Mesendoderm (in vitro differentiated cells): ENCODE data around the gene VPS26B.
A peak's percentile ranks its signal among the peaks of the same experiment; 100 is the strongest.

Experiments used
- DNase-seq: peaks from one replicate; pipeline ENCODE4 v3.0.0; 2013
- H2AK5ac ChIP-seq: 2 replicates; pipeline ENCODE4 v1.6.1; 2013; ENCODE audit warnings: low read length, inconsistent platforms
- H2BK120ac ChIP-seq: 2 replicates; pipeline ENCODE4 v1.6.1; 2013; ENCODE audit warnings: low read depth, mild to moderate bottlenecking, low read length, moderate library complexity, mixed read lengths
- H2BK15ac ChIP-seq: replicated peaks from 2 replicates; pipeline ENCODE4 v1.6.1; 2013; ENCODE audit warnings: low read depth, mild to moderate bottlenecking, moderate library complexity
- H2BK5ac ChIP-seq: 2 replicates; pipeline ENCODE4 v1.6.1; 2013; ENCODE audit warnings: low read length, inconsistent platforms
- H3K18ac ChIP-seq: 2 replicates; pipeline ENCODE4 v1.6.1; 2013; ENCODE audit warnings: mild to moderate bottlenecking, low read length, mixed read lengths
- H3K23ac ChIP-seq: one replicate; pipeline ENCODE4 v1.6.1; 2013; ENCODE audit warnings: low read length
- H3K27ac ChIP-seq: 2 replicates; pipeline ENCODE4 v1.5.1; 2013; ENCODE audit warnings: low read depth, mild to moderate bottlenecking, inconsistent platforms, low read length, moderate library complexity
- H3K27me3 ChIP-seq: 2 replicates; pipeline ENCODE4 v1.6.1; 2013; ENCODE audit warnings: low read length, control low read depth, mild to moderate bottlenecking, inconsistent platforms; ENCODE audit not compliant: insufficient read depth, poor library complexity
- H3K36me3 ChIP-seq: 2 replicates; pipeline ENCODE4 v1.6.1; 2013; ENCODE audit warnings: low read length, inconsistent platforms; ENCODE audit not compliant: control insufficient read depth, insufficient read depth
- H3K4ac ChIP-seq: one replicate; pipeline ENCODE4 v1.6.1; 2013; ENCODE audit warnings: low read depth, mild to moderate bottlenecking, low read length, moderate library complexity
- H3K4me1 ChIP-seq: 2 replicates; pipeline ENCODE4 v1.6.1; 2013; ENCODE audit warnings: low read depth, low read length, inconsistent platforms; ENCODE audit not compliant: control insufficient read depth
- H3K4me2 ChIP-seq: 2 replicates; pipeline ENCODE4 v1.6.1; 2013; ENCODE audit warnings: low read length
- H3K4me3 ChIP-seq: 2 replicates; pipeline ENCODE4 v1.5.1; 2013; ENCODE audit warnings: mild to moderate bottlenecking, low read length
- H3K56ac ChIP-seq: one replicate; pipeline ENCODE4 v1.6.1; 2013; ENCODE audit warnings: low read length
- H3K79me1 ChIP-seq: 2 replicates; pipeline ENCODE4 v1.6.1; 2013; ENCODE audit warnings: low read length, inconsistent platforms
- H3K79me2 ChIP-seq: 2 replicates; pipeline ENCODE4 v1.6.1; 2013; ENCODE audit warnings: mild to moderate bottlenecking, low read length; ENCODE audit not compliant: control insufficient read depth, insufficient read depth
- H3K9ac ChIP-seq: 2 replicates; pipeline ENCODE4 v1.6.1; 2013; ENCODE audit warnings: low read length, inconsistent platforms
- H4K5ac ChIP-seq: one replicate; pipeline ENCODE4 v1.6.1; 2013; ENCODE audit warnings: low read length
- H4K8ac ChIP-seq: one replicate; pipeline ENCODE4 v1.6.1; 2013; ENCODE audit warnings: low read depth, mild to moderate bottlenecking, control low read depth, low read length, moderate library complexity
- WGBS: extraction: QIAGEN DNeasy Blood & Tissue Kit; methylation state at CpG from one replicate; pipeline ENCODE4 v1.1.7; 2013; ENCODE audit warnings: low lambda C conversion rate, missing lambda C conversion rate; ENCODE audit not compliant: insufficient coverage; ENCODE audit errors: extremely low coverage; 5-methylcytosine and 5-hydroxymethylcytosine counted together

Gene VPS26B

DNA sequence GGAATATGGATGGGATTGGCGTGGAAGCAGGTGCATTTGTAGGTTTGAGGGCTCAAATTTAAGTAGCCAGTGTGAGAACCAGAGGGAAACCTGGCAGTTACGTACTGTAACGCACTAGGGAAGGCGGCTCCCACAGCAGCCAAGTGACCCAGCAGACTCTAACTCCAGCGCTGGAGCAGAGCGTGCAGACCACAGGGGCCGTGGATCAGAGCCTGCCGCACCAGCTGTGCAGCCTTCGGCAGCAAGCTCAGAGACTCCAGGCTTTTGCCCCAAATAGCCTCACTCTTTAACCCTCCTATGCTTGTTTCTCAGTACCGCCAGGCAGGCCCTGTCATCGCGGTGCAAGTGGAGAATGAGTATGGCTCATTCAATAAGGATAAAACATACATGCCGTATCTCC, 64.0 kb downstream of the VPS26B start:
- Histone ChIP-seq H3K36me3 (no peaks in the 10 kb centered on the region), H2BK5ac (no peak overlapping the region), H2AK5ac (no peak overlapping the region), H3K79me2 (no peaks in the 10 kb centered on the region), H3K4me2 (no peak overlapping the region), H3K4ac (no peak overlapping the region), H3K23ac (no peak overlapping the region), H3K4me1 (peaks cover 3% of the 10 kb centered on the region), H3K79me1 (no peaks in the 10 kb centered on the region), H2BK120ac (no peak overlapping the region), H3K18ac (no peak overlapping the region), H3K27me3 (no peaks in the 10 kb centered on the region), H4K5ac (no peak overlapping the region), H3K4me3 (no peak overlapping the region), H3K27ac (no peak overlapping the region), H3K9ac (no peak overlapping the region), H2BK15ac (no peak overlapping the region), H3K56ac (no peak overlapping the region), H4K8ac (no peak overlapping the region)
- DNase-seq = no peak
- no CpG with 5 or more reads among the region's 13 CpGs for WGBS

DNA sequence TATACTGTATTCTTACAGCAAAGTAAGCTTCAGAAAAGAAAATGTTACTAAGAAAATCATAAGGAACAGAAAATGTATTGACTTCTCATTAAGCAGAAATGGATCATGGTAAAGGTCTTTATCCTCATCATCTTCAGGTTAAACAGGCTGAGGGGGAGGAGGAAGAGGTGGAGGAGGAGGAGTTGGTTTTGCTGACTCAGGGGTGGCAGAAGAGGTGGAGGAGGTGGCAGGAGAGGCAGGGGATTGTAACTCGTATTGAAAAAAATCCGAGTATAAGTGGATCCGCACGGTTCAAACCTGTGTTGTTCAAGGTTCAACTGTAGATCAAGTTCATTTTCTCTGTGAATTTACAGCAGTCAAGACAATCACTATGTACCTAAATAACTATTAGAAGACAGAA, 64.7 kb downstream of the VPS26B start:
- Histone ChIP-seq H4K5ac (no peak overlapping the region), H3K4me2 (no peak overlapping the region), H3K56ac (no peak overlapping the region), H3K36me3 (no peaks in the 10 kb centered on the region), H3K79me1 (no peaks in the 10 kb centered on the region), H3K27ac (no peak overlapping the region), H3K27me3 (no peaks in the 10 kb centered on the region), H3K79me2 (no peaks in the 10 kb centered on the region), H4K8ac (no peak overlapping the region), H3K4me1 (peaks cover 3% of the 10 kb centered on the region), H3K4me3 (no peak overlapping the region), H2BK5ac (no peak overlapping the region), H2BK15ac (no peak overlapping the region), H3K9ac (no peak overlapping the region), H3K18ac (no peak overlapping the region), H3K4ac (no peak overlapping the region), H2BK120ac (no peak overlapping the region), H3K23ac (no peak overlapping the region), H2AK5ac (no peak overlapping the region)
- no CpG with 5 or more reads among the region's 4 CpGs for WGBS
- DNase-seq = no peak

DNA sequence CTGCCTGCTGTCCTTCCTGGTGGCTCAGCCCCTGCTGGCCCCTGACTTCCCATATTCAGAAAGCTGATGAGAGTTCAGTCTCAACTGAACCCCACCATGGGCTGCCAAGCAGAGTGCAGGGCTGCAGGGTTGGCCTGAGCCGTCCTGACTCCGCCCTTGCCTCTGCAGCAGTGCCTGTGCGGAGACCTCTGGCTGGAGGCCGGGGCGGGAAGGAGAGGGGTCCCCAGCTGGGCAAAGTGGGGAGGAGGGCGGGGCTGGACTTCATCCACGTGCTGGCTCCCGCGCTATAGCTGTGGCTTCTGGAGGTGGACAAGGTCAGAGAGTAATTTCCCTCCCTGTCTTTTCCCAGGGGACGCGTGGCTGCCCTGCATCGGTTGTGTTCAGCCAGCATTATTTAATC, 65.3 kb downstream of the VPS26B start:
- no peak overlapping the region for H3K9ac ChIP-seq
- H3K4me2 ChIP-seq = no peak overlapping the region
- no peak overlapping the region for H2AK5ac ChIP-seq
- H4K8ac ChIP-seq = no peak overlapping the region
- no peaks in the 10 kb centered on the region for H3K27me3 ChIP-seq
- no peak overlapping the region for H3K4ac ChIP-seq
- H3K4me1 ChIP-seq = peaks cover 3% of the 10 kb centered on the region
- no CpG with 5 or more reads among the region's 12 CpGs for WGBS
- no peak overlapping the region for H3K4me3 ChIP-seq
- H3K36me3 ChIP-seq = no peaks in the 10 kb centered on the region
- H3K27ac ChIP-seq = no peak overlapping the region
- H3K23ac ChIP-seq = no peak overlapping the region
- no peak overlapping the region for H2BK15ac ChIP-seq
- H3K79me1 ChIP-seq = no peaks in the 10 kb centered on the region
- no peak overlapping the region for H4K5ac ChIP-seq
- H3K56ac ChIP-seq = peak overlapping the region; percentile 60
- H3K79me2 ChIP-seq = no peaks in the 10 kb centered on the region
- H2BK120ac ChIP-seq = no peak overlapping the region
- no peak overlapping the region for H2BK5ac ChIP-seq
- H3K18ac ChIP-seq = no peak overlapping the region
- no peak for DNase-seq

DNA sequence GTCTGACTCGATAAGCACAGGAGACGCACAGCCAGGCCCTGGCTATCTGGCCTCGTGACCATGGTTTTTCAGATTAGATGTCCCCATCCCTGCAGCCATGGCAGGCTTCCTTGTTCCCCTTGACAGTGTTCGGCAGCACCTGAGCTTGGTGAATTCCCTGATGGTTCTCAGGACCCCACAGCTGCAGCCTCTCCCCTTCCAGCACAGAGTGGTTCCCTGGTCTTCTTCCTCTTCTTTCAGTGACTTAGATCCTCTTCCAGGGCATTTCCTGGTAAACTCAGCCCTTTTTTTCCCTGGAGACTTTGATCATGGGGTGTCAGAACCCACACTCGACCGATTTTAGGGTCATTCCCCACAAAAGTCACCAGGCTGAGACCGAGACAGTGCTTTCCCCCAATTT, 66.2 kb downstream of the VPS26B start:
- Histone ChIP-seq H3K56ac (no peak overlapping the region), H2BK15ac (no peak overlapping the region), H3K4me3 (no peak overlapping the region), H3K27me3 (no peaks in the 10 kb centered on the region), H2BK5ac (no peak overlapping the region), H3K79me2 (no peaks in the 10 kb centered on the region), H3K4me1 (peaks cover 3% of the 10 kb centered on the region), H3K9ac (no peak overlapping the region), H2BK120ac (no peak overlapping the region), H3K4me2 (no peak overlapping the region), H3K4ac (no peak overlapping the region), H3K79me1 (no peaks in the 10 kb centered on the region), H3K36me3 (no peaks in the 10 kb centered on the region), H3K18ac (no peak overlapping the region), H4K8ac (no peak overlapping the region), H2AK5ac (no peak overlapping the region), H4K5ac (no peak overlapping the region), H3K23ac (no peak overlapping the region), H3K27ac (no peak overlapping the region)
- no peak for DNase-seq
- no CpG with 5 or more reads among the region's 7 CpGs for WGBS

DNA sequence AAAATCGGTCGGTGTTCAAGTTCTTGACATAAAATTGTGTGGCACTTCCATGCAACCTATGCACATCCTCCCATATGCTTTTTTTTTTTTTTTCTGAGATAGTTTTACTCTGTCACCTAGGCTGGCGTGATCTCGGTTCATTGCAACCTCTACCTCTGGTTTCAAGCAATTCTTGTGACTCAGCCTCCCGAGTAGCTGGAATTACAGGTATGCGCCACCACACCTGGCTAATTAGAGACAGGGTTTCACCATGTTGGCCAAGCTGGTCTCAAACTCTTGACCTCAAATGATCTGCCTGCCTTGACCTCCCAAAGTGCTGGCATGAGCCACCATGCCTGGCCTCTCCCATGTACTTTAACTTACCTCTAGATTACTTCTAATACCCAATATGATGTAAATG, 66.7 kb downstream of the VPS26B start:
- Histone ChIP-seq H3K4me2 (no peak overlapping the region), H2BK120ac (no peak overlapping the region), H3K4me3 (no peak overlapping the region), H4K5ac (no peak overlapping the region), H3K18ac (no peak overlapping the region), H3K4ac (no peak overlapping the region), H2AK5ac (no peak overlapping the region), H3K36me3 (no peaks in the 10 kb centered on the region), H3K9ac (no peak overlapping the region), H3K56ac (no peak overlapping the region), H3K79me2 (no peaks in the 10 kb centered on the region), H2BK5ac (no peak overlapping the region), H4K8ac (no peak overlapping the region), H2BK15ac (no peak overlapping the region), H3K23ac (no peak overlapping the region), H3K27me3 (no peaks in the 10 kb centered on the region), H3K27ac (no peak overlapping the region), H3K4me1 (peaks cover 3% of the 10 kb centered on the region), H3K79me1 (no peaks in the 10 kb centered on the region)
- no peak for DNase-seq
- no CpG with 5 or more reads among the region's 6 CpGs for WGBS

DNA sequence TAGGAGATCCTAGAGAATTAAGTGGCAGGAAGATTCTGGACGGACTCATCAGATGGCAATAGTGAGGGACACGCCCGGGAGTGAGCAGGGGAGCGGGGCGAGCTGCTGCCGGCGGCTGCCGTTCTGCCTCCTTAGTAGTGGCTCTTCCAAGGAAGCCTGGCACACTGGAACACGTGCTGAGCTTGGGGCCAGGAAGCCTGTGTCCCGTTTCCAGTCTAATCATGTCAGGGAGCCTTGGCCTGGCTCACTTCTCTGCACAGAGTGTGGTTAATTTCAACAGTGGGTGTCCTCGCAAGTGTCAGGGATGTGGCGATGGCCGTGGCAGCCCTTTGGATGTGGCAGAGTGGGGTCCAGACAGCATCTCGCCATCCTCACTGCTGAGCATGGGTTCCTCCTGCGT, 68.2 kb downstream of the VPS26B start:
- no peak overlapping the region for H4K5ac ChIP-seq
- H3K79me2 ChIP-seq = no peaks in the 10 kb centered on the region
- H2BK120ac ChIP-seq = no peak overlapping the region
- H3K4me1 ChIP-seq = peaks cover 3% of the 10 kb centered on the region
- no peak overlapping the region for H4K8ac ChIP-seq
- H3K27me3 ChIP-seq = no peaks in the 10 kb centered on the region
- no peak overlapping the region for H3K4ac ChIP-seq
- no peak overlapping the region for H3K23ac ChIP-seq
- no peak overlapping the region for H3K9ac ChIP-seq
- no peak overlapping the region for H3K4me3 ChIP-seq
- H3K27ac ChIP-seq = no peak overlapping the region
- no peak overlapping the region for H3K56ac ChIP-seq
- H2AK5ac ChIP-seq = no peak overlapping the region
- no peaks in the 10 kb centered on the region for H3K79me1 ChIP-seq
- H2BK5ac ChIP-seq = no peak overlapping the region
- no peaks in the 10 kb centered on the region for H3K36me3 ChIP-seq
- H2BK15ac ChIP-seq = no peak overlapping the region
- no peak for DNase-seq
- H3K4me2 ChIP-seq = no peak overlapping the region
- H3K18ac ChIP-seq = no peak overlapping the region
- WGBS = no CpG with 5 or more reads among the region's 15 CpGs
